HepG2 (cell line): ENCODE data around the gene WDR35. TPM values are rescaled to one million over a fixed set of nuclear protein-coding genes. Genes with fewer than 3 reads are reported as not detected.

Source experiments
- AGO1 ChIP-seq: fragments of 200-400 bp; formaldehyde crosslinking; IDR thresholded peaks from 2 replicates; pipeline ENCODE4 v1.6.1; 2017; ENCODE audit warnings: mild to moderate bottlenecking, low read depth, low read length, moderate library complexity; ENCODE audit not compliant: poor library complexity, severe bottlenecking
- DPF2 ChIP-seq: sonication (generic); formaldehyde crosslinking; IDR thresholded peaks from 2 replicates; pipeline ENCODE4 v1.4.0; 2020; ENCODE audit warnings: mild to moderate bottlenecking, low read depth, missing genetic modification reagents, borderline replicate concordance
- HOXD1 ChIP-seq: sonication (generic); formaldehyde crosslinking; IDR thresholded peaks from 2 replicates; pipeline ENCODE4 v1.5.0; 2020; ENCODE audit warnings: missing genetic modification reagents
- MIER2 ChIP-seq: IDR thresholded peaks from 2 replicates; pipeline ENCODE4 v1.6.1; 2016; ENCODE audit warnings: missing biosample characterization, missing genetic modification reagents
- POGK ChIP-seq: sonication (generic); formaldehyde crosslinking; conservative IDR thresholded peaks from 2 replicates; pipeline ENCODE4 v1.8.0; 2022; ENCODE audit warnings: mild to moderate bottlenecking, moderate library complexity, missing genetic modification reagents
- PRDM4 ChIP-seq: sonication (generic); formaldehyde crosslinking; IDR thresholded peaks from 2 replicates; pipeline ENCODE4 v1.9.0; 2021; ENCODE audit warnings: missing genetic modification reagents, borderline replicate concordance
- RORA ChIP-seq: sonication (generic); formaldehyde crosslinking; IDR thresholded peaks from 2 replicates; pipeline ENCODE4 v1.5.0; 2020; ENCODE audit warnings: mild to moderate bottlenecking, missing genetic modification reagents, moderate library complexity
- TMF1 ChIP-seq: sonication (generic); formaldehyde crosslinking; IDR thresholded peaks from 2 replicates; pipeline ENCODE4 v1.8.1; 2022; ENCODE audit warnings: low read depth, missing genetic modification reagents
- XBP1 ChIP-seq: sonication (generic); formaldehyde crosslinking; IDR thresholded peaks from 2 replicates; pipeline ENCODE4 v1.5.0; 2020; ENCODE audit warnings: missing genetic modification reagents
- XRCC5 ChIP-seq: fragments of 200-400 bp; formaldehyde crosslinking; optimal IDR thresholded peaks from 2 replicates; pipeline ENCODE3; 2017; ENCODE audit warnings: mild to moderate bottlenecking, low read length
- ZNF280B ChIP-seq: sonication (generic); formaldehyde crosslinking; IDR thresholded peaks from 2 replicates; pipeline ENCODE4 v1.5.0; 2020; ENCODE audit warnings: missing genetic modification reagents, mild to moderate bottlenecking, borderline replicate concordance
- ZNF354B ChIP-seq: sonication (generic); formaldehyde crosslinking; IDR thresholded peaks from 2 replicates; pipeline ENCODE4 v1.8.0; 2022; ENCODE audit warnings: mild to moderate bottlenecking, missing genetic modification reagents
- ZNF484 ChIP-seq: sonication (generic); formaldehyde crosslinking; IDR thresholded peaks from 2 replicates; pipeline ENCODE4 v1.5.1; 2020; ENCODE audit warnings: mild to moderate bottlenecking, low read depth, missing genetic modification reagents, borderline replicate concordance
- ZNF580 ChIP-seq: IDR thresholded peaks from 2 replicates; pipeline ENCODE4 v1.6.1; 2016; ENCODE audit warnings: low read depth, borderline replicate concordance
- ZNF597 ChIP-seq: sonication (generic); formaldehyde crosslinking; IDR thresholded peaks from 2 replicates; pipeline ENCODE4 v1.5.0; 2020; ENCODE audit warnings: missing genetic modification reagents
- ZNF674 ChIP-seq: sonication (generic); formaldehyde crosslinking; IDR thresholded peaks from 2 replicates; pipeline ENCODE4 v1.5.0; 2020; ENCODE audit warnings: low read depth, mild to moderate bottlenecking, missing genetic modification reagents
- polyA plus RNA-seq, 8 experiments: library from polyadenylated mRNA; depleted of rRNA in 3 of 8; stranded (reverse) in 7 of 8; unstranded in 1 of 8; fragments of >200 nt; fragmentation: Illumina TruSeq in 4 of 8; extraction: Trizol in 4 of 8; gene quantifications; 2 replicates each; pipeline versions ENCODE4 v1.2.1 to v1.2.3, GENCODE V29; 2011 to 2016; ENCODE audit warnings: low read depth in 4 of 8, missing spikeins in 1 of 8, mixed read lengths in 1 of 8; ENCODE audit not compliant: insufficient read depth in 1 of 8
- total RNA-seq, 5 experiments: library from RNA; depleted of rRNA; stranded (reverse); fragments of >200 nt; fragmentation: Illumina TruSeq; extraction: Trizol; gene quantifications; 2 replicates each; pipeline ENCODE4 v1.2.3, GENCODE V29; 2016; ENCODE audit warnings: low read depth in 1 of 5
- TF ChIP-seq, protein P1 (sequence below): IDR thresholded peaks from 2 replicates; pipeline ENCODE4 v1.4.0; 2020; ENCODE audit warnings: mild to moderate bottlenecking, missing genetic modification reagents

Gene WDR35
- total and polyA plus RNA-seq, 2 of the 13 experiments (the other 11 are each of a cell fraction or from before 2014, with no cell fraction given), result 11.1 to 19.6 TPM

DNA sequence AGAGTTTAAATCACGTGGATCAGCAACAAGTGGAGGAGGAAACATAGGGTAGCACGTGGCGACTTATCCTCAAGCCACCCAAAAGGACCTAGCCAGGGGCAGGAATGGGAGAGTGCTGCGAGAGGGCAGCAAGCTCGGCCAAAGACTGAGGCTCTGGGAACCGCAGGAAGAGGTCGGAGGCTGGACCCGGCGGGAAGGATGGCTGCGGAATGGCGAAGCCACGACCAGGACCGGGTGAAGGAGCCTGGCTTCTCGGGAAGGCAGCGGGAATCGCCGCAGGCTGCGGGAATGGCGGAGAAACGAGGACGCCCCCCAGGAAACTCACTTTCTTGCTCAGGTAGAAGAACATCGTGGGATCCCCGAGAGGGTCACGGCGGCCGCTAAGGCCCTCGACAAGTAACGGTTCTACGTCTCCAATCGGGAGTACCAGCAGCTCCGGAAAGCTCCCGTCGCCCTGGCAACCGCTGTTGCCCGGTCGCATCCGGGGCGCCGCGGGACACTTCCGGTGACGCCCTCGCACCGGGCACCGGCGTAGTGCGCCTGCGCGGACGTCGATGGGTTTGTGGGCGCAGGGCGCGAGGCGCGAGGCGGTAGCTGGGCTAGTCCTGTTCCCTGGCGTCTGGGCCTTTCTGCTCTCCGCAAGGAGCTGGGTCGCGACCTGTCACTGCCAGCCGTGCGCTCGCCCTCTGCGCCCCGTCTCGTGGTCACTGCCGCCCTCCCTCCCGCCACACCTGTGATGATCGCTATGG lies at the start of gene WDR35 (continued):
- TF ChIP-seq ZNF597 (CRISPR knock-in tag) (no peak), ZNF280B (CRISPR knock-in tag) (peak; percentile 89), XBP1 (CRISPR knock-in tag) (no peak; the same call in 1 of the 2 replicates), TMF1 (CRISPR knock-in tag) (peak; percentile 95), POGK (CRISPR knock-in tag) (peak; percentile 98), ZNF484 (CRISPR knock-in tag) (no peak), AGO1 (peak; percentile 89), PRDM4 (CRISPR knock-in tag) (no peak), ZNF674 (no peak), DPF2 (0 out of 2 replicates have a peak, but pooled peaks have one; percentile 27), MIER2 (CRISPR knock-in tag) (no peak), RORA (CRISPR knock-in tag) (no peak), ZNF580 (CRISPR knock-in tag) (peak; percentile 87; the same call in 1 of the 2 replicates), ZNF354B (0 out of 2 replicates have a peak, but pooled peaks have one; percentile 36), HOXD1 (CRISPR knock-in tag) (peak; percentile 87), XRCC5 (peak; percentile 82)
- TF ChIP-seq, protein P1, sequence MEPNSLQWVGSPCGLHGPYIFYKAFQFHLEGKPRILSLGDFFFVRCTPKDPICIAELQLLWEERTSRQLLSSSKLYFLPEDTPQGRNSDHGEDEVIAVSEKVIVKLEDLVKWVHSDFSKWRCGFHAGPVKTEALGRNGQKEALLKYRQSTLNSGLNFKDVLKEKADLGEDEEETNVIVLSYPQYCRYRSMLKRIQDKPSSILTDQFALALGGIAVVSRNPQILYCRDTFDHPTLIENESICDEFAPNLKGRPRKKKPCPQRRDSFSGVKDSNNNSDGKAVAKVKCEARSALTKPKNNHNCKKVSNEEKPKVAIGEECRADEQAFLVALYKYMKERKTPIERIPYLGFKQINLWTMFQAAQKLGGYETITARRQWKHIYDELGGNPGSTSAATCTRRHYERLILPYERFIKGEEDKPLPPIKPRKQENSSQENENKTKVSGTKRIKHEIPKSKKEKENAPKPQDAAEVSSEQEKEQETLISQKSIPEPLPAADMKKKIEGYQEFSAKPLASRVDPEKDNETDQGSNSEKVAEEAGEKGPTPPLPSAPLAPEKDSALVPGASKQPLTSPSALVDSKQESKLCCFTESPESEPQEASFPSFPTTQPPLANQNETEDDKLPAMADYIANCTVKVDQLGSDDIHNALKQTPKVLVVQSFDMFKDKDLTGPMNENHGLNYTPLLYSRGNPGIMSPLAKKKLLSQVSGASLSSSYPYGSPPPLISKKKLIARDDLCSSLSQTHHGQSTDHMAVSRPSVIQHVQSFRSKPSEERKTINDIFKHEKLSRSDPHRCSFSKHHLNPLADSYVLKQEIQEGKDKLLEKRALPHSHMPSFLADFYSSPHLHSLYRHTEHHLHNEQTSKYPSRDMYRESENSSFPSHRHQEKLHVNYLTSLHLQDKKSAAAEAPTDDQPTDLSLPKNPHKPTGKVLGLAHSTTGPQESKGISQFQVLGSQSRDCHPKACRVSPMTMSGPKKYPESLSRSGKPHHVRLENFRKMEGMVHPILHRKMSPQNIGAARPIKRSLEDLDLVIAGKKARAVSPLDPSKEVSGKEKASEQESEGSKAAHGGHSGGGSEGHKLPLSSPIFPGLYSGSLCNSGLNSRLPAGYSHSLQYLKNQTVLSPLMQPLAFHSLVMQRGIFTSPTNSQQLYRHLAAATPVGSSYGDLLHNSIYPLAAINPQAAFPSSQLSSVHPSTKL (CRISPR knock-in tag), result peak; percentile 71
